VCaP (cell line): Measurements from ENCODE around the gene FAN1.

Experiments used
- H3K27ac ChIP-seq: fragments of 450-650 bp; 2 replicates; pipeline ENCODE4 v1.5.1; 2017
- TF ChIP-seq, protein P1 (sequence below): fragments of 450-650 bp; conservative IDR thresholded peaks from 2 replicates; pipeline ENCODE4 v1.5.1; 2017; ENCODE audit warnings: mild to moderate bottlenecking, moderate library complexity

FAN1 gene

DNA sequence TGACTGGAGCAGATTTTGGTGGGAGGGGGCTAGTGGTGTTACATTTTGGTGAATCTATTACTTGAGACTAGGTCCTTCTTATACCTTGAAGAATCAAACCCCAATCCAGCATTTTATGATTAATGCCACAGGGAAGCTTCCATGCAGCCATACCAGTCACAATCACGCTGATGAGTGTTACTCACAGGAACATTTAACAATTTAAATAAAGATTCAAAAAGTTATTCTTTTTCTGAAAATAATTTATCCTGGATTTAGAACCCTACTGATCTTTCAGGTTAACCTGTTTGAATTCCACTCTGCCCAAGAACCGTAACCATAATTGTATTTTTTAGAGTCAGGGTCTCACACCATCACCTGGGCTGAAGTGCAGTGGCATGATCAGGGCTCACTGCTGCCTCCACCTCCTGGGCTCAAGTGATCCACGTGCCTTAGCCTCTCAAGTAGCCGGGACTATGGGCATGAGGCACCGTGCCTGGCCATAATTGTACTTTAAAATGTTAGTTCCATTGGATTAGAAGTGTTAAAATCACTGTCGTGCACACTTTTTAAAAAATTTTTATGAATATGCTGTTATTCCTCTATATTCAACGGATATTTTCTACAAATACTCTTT, 88.6 kb downstream of the FAN1 start:
- peak overlapping the region; percentile 94 for H3K27ac ChIP-seq
- TF ChIP-seq, protein P1, sequence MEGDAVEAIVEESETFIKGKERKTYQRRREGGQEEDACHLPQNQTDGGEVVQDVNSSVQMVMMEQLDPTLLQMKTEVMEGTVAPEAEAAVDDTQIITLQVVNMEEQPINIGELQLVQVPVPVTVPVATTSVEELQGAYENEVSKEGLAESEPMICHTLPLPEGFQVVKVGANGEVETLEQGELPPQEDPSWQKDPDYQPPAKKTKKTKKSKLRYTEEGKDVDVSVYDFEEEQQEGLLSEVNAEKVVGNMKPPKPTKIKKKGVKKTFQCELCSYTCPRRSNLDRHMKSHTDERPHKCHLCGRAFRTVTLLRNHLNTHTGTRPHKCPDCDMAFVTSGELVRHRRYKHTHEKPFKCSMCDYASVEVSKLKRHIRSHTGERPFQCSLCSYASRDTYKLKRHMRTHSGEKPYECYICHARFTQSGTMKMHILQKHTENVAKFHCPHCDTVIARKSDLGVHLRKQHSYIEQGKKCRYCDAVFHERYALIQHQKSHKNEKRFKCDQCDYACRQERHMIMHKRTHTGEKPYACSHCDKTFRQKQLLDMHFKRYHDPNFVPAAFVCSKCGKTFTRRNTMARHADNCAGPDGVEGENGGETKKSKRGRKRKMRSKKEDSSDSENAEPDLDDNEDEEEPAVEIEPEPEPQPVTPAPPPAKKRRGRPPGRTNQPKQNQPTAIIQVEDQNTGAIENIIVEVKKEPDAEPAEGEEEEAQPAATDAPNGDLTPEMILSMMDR = no peak
